HL-60 (cell line): ENCODE measurements around the gene LAMA2.

Experiments used
- DNase-seq, 2 experiments: peaks; one replicate each; pipeline ENCODE4 v3.0.0-alpha.2; 2010 to 2020; ENCODE audit warnings: low read depth in 1 of 2, low spot score in 1 of 2
- H3K27ac ChIP-seq: fragments of 250-450 bp; sonication (Bioruptor Pico); replicated peaks from 2 replicates; pipeline ENCODE4 v1.5.1; 2020; ENCODE audit warnings: mild to moderate bottlenecking, moderate library complexity
- H3K27me3 ChIP-seq: fragments of 250-450 bp; sonication (Bioruptor Pico); 2 replicates; pipeline ENCODE4 v1.5.1; 2021; ENCODE audit warnings: mild to moderate bottlenecking, moderate library complexity; ENCODE audit not compliant: insufficient read depth, poor library complexity, severe bottlenecking
- H3K4me3 ChIP-seq: replicated peaks from 2 replicates; pipeline ENCODE4 v1.5.1; 2011; ENCODE audit warnings: mild to moderate bottlenecking, control low read depth, low read length; ENCODE audit not compliant: insufficient read depth
- GABPA ChIP-seq: IDR thresholded peaks from 2 replicates; pipeline ENCODE4 v1.6.1; 2012; ENCODE audit warnings: low read depth
- POLR2AphosphoS5 ChIP-seq: IDR thresholded peaks from 2 replicates; pipeline ENCODE4 v1.6.1; 2012; ENCODE audit warnings: low read depth
- REST ChIP-seq: IDR thresholded peaks from 2 replicates; pipeline ENCODE4 v1.6.1; 2012; ENCODE audit warnings: low read depth; ENCODE audit not compliant: insufficient replicate concordance
- SPI1 ChIP-seq: IDR thresholded peaks from 2 replicates; pipeline ENCODE4 v1.6.1; 2012; ENCODE audit warnings: low read depth, mild to moderate bottlenecking, borderline replicate concordance
- TF ChIP-seq, protein P1 (sequence below): IDR thresholded peaks from one replicate; pipeline ENCODE4 v1.5.1; 2011; ENCODE audit warnings: low read length, control low read depth, inconsistent platforms; ENCODE audit not compliant: insufficient read depth

Gene LAMA2

GRCh38 chr6:129276461-129276860 lies 393.5 kb downstream of the LAMA2 start:
- no peak for TF ChIP-seq POLR2AphosphoS5
- no peak for TF ChIP-seq GABPA
- no peak for TF ChIP-seq REST
- TF ChIP-seq, protein P1, sequence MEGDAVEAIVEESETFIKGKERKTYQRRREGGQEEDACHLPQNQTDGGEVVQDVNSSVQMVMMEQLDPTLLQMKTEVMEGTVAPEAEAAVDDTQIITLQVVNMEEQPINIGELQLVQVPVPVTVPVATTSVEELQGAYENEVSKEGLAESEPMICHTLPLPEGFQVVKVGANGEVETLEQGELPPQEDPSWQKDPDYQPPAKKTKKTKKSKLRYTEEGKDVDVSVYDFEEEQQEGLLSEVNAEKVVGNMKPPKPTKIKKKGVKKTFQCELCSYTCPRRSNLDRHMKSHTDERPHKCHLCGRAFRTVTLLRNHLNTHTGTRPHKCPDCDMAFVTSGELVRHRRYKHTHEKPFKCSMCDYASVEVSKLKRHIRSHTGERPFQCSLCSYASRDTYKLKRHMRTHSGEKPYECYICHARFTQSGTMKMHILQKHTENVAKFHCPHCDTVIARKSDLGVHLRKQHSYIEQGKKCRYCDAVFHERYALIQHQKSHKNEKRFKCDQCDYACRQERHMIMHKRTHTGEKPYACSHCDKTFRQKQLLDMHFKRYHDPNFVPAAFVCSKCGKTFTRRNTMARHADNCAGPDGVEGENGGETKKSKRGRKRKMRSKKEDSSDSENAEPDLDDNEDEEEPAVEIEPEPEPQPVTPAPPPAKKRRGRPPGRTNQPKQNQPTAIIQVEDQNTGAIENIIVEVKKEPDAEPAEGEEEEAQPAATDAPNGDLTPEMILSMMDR, result no peak
- TF ChIP-seq SPI1, result no peak
- Histone ChIP-seq H3K27me3 (no peaks in the 10 kb centered on the region), H3K27ac (no peak overlapping the region), H3K4me3 (no peak overlapping the region)
- DNase-seq, result no peak

DNA sequence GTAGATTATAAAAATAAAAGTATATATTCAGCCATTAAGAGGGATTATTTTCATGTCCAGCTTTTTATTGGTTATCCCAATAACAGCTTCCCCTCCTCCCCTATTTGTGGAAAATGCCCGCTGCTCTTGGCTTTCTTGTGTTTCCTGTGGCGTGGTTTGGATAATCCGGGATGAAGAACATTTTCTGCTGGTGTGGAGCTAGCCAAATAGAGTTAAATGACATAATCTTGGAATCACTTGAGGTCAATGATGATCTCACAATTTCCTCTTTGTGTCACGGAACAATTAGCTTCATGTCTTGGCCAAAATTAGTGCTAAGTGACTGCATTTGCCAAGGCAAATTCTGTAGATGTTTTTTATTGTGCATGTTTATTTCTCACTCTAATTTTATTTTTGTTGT lies 394.0 kb downstream of the LAMA2 start:
- Histone ChIP-seq H3K27ac (no peak overlapping the region), H3K4me3 (no peak overlapping the region), H3K27me3 (no peaks in the 10 kb centered on the region)
- no peak for DNase-seq
- TF ChIP-seq REST (no peak), GABPA (no peak), SPI1 (no peak), POLR2AphosphoS5 (no peak)
- TF ChIP-seq, protein P1, result no peak

DNA sequence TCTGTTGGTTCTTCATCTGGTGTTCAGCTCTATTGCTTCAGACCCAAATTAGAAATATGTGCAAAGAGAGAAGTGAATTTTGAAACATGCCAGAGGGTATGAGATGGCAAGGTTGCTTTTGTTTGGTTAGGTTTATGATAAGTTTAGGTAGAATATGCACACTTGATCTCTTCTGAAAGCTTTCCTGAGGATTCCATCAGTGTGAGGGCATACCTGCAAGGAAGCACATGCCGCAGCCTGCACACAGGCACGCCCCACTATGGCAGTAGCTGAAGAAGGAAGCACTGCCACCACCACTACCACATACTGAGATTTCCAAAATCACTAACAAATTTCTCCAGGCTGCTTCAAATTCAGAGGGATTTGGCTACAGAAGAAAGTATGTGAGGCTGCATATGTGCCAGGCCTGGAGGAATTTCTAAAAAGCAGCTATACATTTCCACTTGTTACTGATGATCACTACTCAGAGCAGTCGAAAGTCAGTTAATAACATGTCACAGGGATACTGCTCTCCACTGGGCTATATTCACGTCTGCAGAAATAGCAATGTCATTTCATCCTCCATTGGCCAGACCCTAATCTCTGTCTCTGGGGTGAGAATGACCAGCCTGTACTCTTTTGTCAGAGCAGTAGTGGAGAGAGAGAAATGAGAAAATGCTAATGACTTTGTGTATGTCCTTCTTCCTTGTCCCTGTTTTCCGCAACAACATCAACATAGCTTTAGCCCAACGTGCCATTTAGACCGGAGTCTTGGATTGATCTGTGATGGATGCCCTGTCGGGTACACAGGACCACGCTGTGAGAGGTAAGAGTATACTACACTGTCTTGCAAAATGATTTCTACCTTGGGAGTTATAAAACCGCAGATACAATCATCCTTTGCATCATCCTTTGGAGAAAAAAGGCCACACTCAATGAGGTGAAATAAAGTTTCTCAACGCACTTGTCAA lies 396.7 kb downstream of the LAMA2 start:
- Histone ChIP-seq H3K4me3 (no peak overlapping the region), H3K27me3 (no peaks in the 10 kb centered on the region), H3K27ac (no peak overlapping the region)
- no peak for DNase-seq
- TF ChIP-seq GABPA (no peak), REST (no peak), SPI1 (no peak), POLR2AphosphoS5 (no peak)
- TF ChIP-seq, protein P1, result no peak
